HG03354 (cell line): ENCODE results near the gene CLEC3A.
"Not testable (repeated sequence)": the region's sequence is repeated elsewhere in the genome, so short reads cannot be mapped to it uniquely, and the experiment has no call there.

Source experiments
- ATAC-seq: cut with Tn5 transposase; IDR thresholded peaks from one replicate; pipeline ENCODE4 v1.9.1; 2021; ENCODE audit warnings: mild to moderate bottlenecking; ENCODE audit not compliant: unreplicated experiment, poor library complexity, severe bottlenecking

The CLEC3A gene

GRCh38 chr16:78024159-78024558 is 1.8 kb downstream of the CLEC3A start:
- ATAC-seq, result no peak

GRCh38 chr16:78025631-78026030 is 3.3 kb downstream of the CLEC3A start:
- ATAC-seq, result no peak

DNA sequence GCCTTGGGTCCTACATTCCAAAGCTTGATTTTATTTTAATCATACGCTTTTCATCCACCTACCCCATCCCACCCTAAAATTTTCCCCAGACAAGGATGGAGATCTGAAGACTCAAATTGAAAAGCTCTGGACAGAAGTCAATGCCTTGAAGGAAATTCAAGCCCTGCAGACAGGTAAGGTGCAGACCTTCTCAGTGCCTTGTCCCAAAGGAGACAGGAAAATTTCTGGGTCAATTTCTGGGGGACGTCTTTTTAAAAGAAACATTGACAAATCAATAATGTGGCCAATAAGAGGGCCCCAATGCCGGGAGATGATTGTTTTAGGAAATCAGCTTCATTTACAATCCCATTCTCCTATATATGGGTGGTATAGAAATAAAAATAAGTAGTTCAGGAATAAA is 5.7 kb downstream of the CLEC3A start:
- ATAC-seq, result no peak

GRCh38 chr16:78034530-78034929 is 12.2 kb downstream of the CLEC3A start:
- ATAC-seq, result no peak

- ATAC-seq, result no peak
Observed at GRCh38 chr16:78035012-78035411, 12.7 kb downstream of the CLEC3A start.

DNA sequence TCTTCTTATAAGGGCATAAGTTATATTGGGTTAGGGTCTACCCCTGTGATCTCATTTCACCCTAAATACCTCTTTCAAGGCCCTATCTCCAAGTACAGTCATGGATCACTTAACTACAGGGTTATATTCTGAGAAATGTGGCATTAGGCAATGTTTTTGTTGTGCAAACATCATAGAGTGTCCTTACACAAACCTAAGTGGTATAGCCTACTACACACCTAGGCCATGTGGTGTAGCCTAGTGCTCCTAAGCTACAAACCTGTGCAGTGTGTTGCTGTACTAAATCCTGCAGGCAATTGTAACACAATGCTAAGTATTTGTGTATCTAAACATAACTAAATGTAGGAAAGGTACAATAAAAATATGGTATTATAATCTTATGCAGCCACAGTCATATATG is 18.0 kb downstream of the CLEC3A start:
- no peak for ATAC-seq

DNA sequence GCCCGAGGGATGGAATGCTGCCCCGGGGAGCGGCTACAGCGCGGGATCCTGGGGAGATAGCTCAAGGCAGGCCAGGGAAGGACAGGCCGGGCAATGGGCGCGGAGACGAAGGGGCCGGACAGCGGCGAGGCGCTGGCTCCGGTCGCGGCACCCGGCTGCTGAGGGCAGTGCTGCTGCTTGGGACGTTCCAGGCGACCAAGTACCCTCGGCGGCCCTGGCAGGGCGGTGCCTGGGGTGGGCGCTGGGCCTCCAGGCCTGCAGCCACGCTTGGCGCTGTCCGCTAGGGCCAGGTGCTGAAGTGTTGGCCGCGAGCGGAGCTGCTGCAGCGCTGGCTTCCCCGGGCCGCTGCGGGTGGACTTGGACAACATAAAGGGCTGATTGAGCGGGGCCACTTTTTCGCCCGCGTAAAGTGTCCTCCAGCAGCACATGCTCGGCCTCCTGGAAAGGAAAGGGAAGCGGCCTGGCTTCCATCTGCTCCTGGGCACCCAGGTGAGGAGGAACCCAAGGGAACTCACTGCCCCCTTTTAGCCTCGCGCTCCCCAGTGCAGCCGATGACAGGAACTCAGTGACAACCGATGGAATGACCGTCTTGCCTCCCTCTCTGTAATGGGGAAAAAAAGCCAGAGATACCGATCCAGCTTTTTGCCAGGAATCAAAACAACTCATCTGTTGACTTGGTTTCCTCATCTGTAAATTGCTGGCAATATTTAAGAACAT is 23.7 kb downstream of the CLEC3A start:
- peak; percentile 80 for ATAC-seq

DNA sequence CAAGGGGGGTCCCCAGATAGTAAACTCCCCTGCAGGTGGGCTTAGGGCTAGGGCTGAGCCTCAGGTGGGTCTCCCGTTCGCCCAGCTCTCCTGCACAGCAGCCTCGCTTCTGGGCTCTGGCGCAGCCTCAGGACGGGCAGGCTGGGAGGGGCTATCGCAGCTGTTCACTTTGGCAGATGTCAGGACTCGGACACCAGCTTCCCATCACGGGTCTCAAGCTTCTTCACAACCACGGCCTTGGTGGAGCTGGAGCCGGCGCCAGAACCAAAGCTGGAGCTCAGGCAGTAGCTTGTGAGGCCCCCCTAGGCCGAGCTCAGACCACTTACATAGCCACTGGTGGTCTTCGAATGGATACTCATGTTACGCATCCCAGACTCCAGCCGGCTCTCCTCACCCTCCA is 26.0 kb downstream of the CLEC3A start:
- ATAC-seq, result no peak

- ATAC-seq, result no peak
Observed at GRCh38 chr16:78050734-78051400, 28.5 kb downstream of the CLEC3A start.

- no peak for ATAC-seq
Observed at GRCh38 chr16:78057803-78058564, 35.6 kb downstream of the CLEC3A start.

- ATAC-seq, result not testable (repeated sequence)
Observed at GRCh38 chr16:78059806-78060205, 37.5 kb downstream of the CLEC3A start.

DNA sequence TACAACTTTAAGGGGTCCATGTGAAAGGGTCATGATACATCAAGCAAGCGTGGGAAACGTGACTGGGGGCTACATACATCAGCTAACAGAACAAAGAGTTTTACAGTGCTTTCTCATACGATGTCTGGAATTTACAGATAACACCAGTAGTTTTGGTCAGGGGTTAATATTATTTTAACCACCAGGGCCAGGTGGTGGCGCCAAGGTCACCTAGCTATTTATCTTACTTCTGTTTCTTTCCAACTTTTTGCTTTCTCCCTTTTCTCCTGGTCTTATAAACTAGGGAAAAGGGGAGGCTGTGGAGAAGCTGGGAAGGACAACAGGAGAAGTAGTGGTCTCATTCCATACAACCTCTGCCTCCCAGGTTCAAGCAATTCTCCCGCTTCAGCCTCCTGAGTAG is 37.9 kb downstream of the CLEC3A start:
- no peak for ATAC-seq

GRCh38 chr16:78060809-78061208 is 38.5 kb downstream of the CLEC3A start:
- no peak for ATAC-seq

GRCh38 chr16:78065319-78065718 is 43.0 kb downstream of the CLEC3A start:
- no peak for ATAC-seq

DNA sequence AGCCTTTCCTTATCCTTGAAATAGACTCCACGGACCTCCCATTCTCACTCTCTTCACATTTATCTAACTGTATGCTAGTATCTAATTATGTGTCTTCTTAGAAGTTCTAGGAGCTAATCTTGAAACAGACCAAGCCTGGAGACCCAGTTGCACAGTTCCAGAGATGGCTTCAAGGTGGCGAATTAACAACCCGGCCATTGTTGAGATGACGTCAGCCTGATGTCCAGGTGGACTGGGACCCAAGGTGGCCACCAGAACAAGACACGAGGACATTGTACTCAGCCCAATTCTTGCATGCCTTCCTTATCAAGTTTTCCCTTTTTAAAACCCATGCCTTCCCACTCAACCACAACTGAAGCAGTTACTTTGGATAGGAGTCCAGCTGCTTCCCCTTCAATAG is 47.6 kb downstream of the CLEC3A start:
- ATAC-seq, result no peak

GRCh38 chr16:78072275-78072674 is 49.9 kb downstream of the CLEC3A start:
- ATAC-seq, result no peak

DNA sequence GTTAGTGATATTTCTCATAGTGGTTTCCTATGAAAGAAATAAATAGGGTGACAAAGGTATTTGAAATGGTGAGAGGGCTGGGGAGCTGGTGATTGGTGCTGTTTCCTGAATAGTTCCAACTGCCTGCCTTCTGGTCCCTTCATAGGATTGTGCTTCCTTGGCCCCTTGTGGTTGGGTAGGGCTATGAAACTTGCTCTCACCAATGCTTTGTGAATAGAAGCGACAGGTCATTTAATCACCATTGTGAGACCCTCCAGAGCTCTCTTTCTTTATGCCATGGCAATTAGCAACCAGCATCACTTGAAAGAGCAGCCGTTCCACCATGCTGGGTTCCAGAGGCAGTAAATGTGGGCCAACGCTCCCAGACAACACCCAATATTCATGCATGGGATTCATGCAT is 53.5 kb downstream of the CLEC3A start:
- ATAC-seq, result no peak

- ATAC-seq, result no peak
Observed at GRCh38 chr16:78081341-78081740, 59.0 kb downstream of the CLEC3A start.
